ENCODE results near the gene ANKRD50.

Gene ANKRD50

GRCh38 chr4:124635331-124635730, 77.2 kb downstream of the ANKRD50 start:
- TF ChIP-seq EZH2 (IDR thresholded peaks at IDR 0.05; ENCODE audit: borderline replicate concordance, low read length): no peak
- TF ChIP-seq CTCF (IDR thresholded peaks at IDR 0.05; ENCODE audit: low read length): no peak
- H3K9me2 ChIP-seq (ENCODE audit: low read depth, low read length): no peaks in the 10 kb centered on the region
- no peak overlapping the region for H3K4me2 ChIP-seq (ENCODE audit: low read length)
- no peaks in the 10 kb centered on the region for H3K4me1 ChIP-seq (ENCODE audit: insufficient read depth, low read length, severe bottlenecking)
- H3K27ac ChIP-seq (ENCODE audit: low read depth, low read length, poor library complexity, severe bottlenecking): no peak overlapping the region
- H3K36me3 ChIP-seq (ENCODE audit: insufficient read depth, low read length): no peaks in the 10 kb centered on the region
- no peak overlapping the region for H3K9ac ChIP-seq (ENCODE audit: low read length)
- H2AFZ ChIP-seq (ENCODE audit: low read length): no peak overlapping the region
- H3F3A ChIP-seq (ENCODE audit: insufficient read depth, low read length): no peaks in the 10 kb centered on the region
- no peaks in the 10 kb centered on the region for H3K9me3 ChIP-seq (ENCODE audit: low read length)
- H3K4me3 ChIP-seq (ENCODE audit: low read depth, low read length, poor library complexity, severe bottlenecking): no peak overlapping the region
- H4K20me1 ChIP-seq (ENCODE audit: insufficient read depth, low read length): no peaks in the 10 kb centered on the region
- H3K27me3 ChIP-seq (ENCODE audit: insufficient read depth, low read length): no peaks in the 10 kb centered on the region
- no peaks in the 10 kb centered on the region for H3K79me2 ChIP-seq (ENCODE audit: insufficient read depth, low read length)

- no peaks in the 10 kb centered on the region for H3K9me2 ChIP-seq (ENCODE audit: low read depth, low read length)
- H3K9me3 ChIP-seq (ENCODE audit: low read length): no peaks in the 10 kb centered on the region
- no peaks in the 10 kb centered on the region for H3K4me1 ChIP-seq (ENCODE audit: insufficient read depth, low read length, severe bottlenecking)
- H3K27me3 ChIP-seq (ENCODE audit: insufficient read depth, low read length): no peaks in the 10 kb centered on the region
- no peaks in the 10 kb centered on the region for H3F3A ChIP-seq (ENCODE audit: insufficient read depth, low read length)
- no peak overlapping the region for H3K9ac ChIP-seq (ENCODE audit: low read length)
- no peak overlapping the region for H2AFZ ChIP-seq (ENCODE audit: low read length)
- H3K4me2 ChIP-seq (ENCODE audit: low read length): no peak overlapping the region
- no peak overlapping the region for H3K4me3 ChIP-seq (ENCODE audit: low read depth, low read length, poor library complexity, severe bottlenecking)
- H3K36me3 ChIP-seq (ENCODE audit: insufficient read depth, low read length): no peaks in the 10 kb centered on the region
- no peaks in the 10 kb centered on the region for H4K20me1 ChIP-seq (ENCODE audit: insufficient read depth, low read length)
- H3K79me2 ChIP-seq (ENCODE audit: insufficient read depth, low read length): no peaks in the 10 kb centered on the region
- TF ChIP-seq CTCF (IDR thresholded peaks at IDR 0.05; ENCODE audit: low read length) (no peak), EZH2 (IDR thresholded peaks at IDR 0.05; ENCODE audit: borderline replicate concordance, low read length) (no peak)
- no peak overlapping the region for H3K27ac ChIP-seq (ENCODE audit: low read depth, low read length, poor library complexity, severe bottlenecking)
These were observed 79.1 kb downstream of the ANKRD50 start for GRCh38 chr4:124633285-124633941.

- no peaks in the 10 kb centered on the region for H3K79me2 ChIP-seq (ENCODE audit: insufficient read depth, low read length)
- TF ChIP-seq CTCF (IDR thresholded peaks at IDR 0.05; ENCODE audit: low read length): no peak
- TF ChIP-seq EZH2 (IDR thresholded peaks at IDR 0.05; ENCODE audit: borderline replicate concordance, low read length): no peak
- no peak overlapping the region for H3K9ac ChIP-seq (ENCODE audit: low read length)
- no peak overlapping the region for H3K27ac ChIP-seq (ENCODE audit: low read depth, low read length, poor library complexity, severe bottlenecking)
- no peak overlapping the region for H2AFZ ChIP-seq (ENCODE audit: low read length)
- no peak overlapping the region for H3K4me2 ChIP-seq (ENCODE audit: low read length)
- no peaks in the 10 kb centered on the region for H3K27me3 ChIP-seq (ENCODE audit: insufficient read depth, low read length)
- H3K4me3 ChIP-seq (ENCODE audit: low read depth, low read length, poor library complexity, severe bottlenecking): no peak overlapping the region
- H3K9me3 ChIP-seq (ENCODE audit: low read length): no peaks in the 10 kb centered on the region
- H3K36me3 ChIP-seq (ENCODE audit: insufficient read depth, low read length): no peaks in the 10 kb centered on the region
- no peaks in the 10 kb centered on the region for H3K4me1 ChIP-seq (ENCODE audit: insufficient read depth, low read length, severe bottlenecking)
- no peaks in the 10 kb centered on the region for H3F3A ChIP-seq (ENCODE audit: insufficient read depth, low read length)
- no peaks in the 10 kb centered on the region for H3K9me2 ChIP-seq (ENCODE audit: low read depth, low read length)
- H4K20me1 ChIP-seq (ENCODE audit: insufficient read depth, low read length): no peaks in the 10 kb centered on the region
These were observed 80.1 kb downstream of the ANKRD50 start for GRCh38 chr4:124632439-124632838.
